Activated T-helper 17 cell treated with anti-CD3 and anti-CD28 coated beads, Interleukin-2, amount 50 U/mL, for 72 hours (primary cell): Measurements from ENCODE around the gene CHAC1. TPM values are rescaled to one million over a fixed set of nuclear protein-coding genes. Genes with fewer than 3 reads are reported as not detected.
A peak's percentile ranks its signal among the peaks of the same experiment; 100 is the strongest.

ENCODE experiments used
- ATAC-seq: fragments of 150-1000 bp; cut with Tn5 transposase; replicated peaks from 2 replicates; pipeline ENCODE4 v1.10.0; 2021; ENCODE audit warnings: mild to moderate bottlenecking, moderate library complexity
- H3K27ac Mint-ChIP-seq: one replicate; pipeline ENCODE4 v1.8.0; 2022; ENCODE audit warnings: mixed read lengths
- H3K27me3 Mint-ChIP-seq: one replicate; pipeline ENCODE4 v1.8.0; 2022; ENCODE audit warnings: mixed read lengths
- H3K36me3 Mint-ChIP-seq: one replicate; pipeline ENCODE4 v1.8.0; 2022; ENCODE audit warnings: low read depth, mild to moderate bottlenecking, mixed read lengths
- H3K4me1 Mint-ChIP-seq: one replicate; pipeline ENCODE4 v1.8.0; 2022; ENCODE audit warnings: mixed read lengths
- H3K4me3 Mint-ChIP-seq: one replicate; pipeline ENCODE4 v1.8.0; 2022; ENCODE audit warnings: mild to moderate bottlenecking, mixed read lengths
- H3K9me3 Mint-ChIP-seq: one replicate; pipeline ENCODE4 v1.8.0; 2022; ENCODE audit warnings: mixed read lengths
- total RNA-seq, 2 donors: library from RNA; stranded (reverse); gene quantifications; one replicate each; pipeline ENCODE4 v1.2.3, GENCODE V29; 2022

The CHAC1 gene
- total RNA-seq, 2 donors from 2014 or later, result 2.4 to 6.8 TPM

DNA sequence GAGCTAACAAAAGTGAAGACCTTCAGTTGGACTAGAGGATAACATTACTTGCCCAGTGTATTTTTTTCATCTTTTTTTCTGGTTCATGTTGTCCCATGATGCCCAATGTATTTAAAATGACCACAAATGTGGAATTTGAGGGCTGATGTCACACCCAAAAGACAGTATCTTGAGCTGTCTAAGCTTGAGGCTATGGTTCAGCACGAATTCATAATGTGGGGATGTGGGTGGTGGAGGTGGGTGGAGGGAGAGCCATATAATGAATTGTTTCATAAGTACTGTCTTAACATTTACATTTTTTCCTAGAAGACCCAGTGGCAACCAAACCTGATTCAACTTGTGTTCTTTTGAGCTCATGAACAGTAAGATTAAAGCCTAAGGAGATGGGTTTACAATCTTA, 37.5 kb downstream of the CHAC1 start:
- Mint-ChIP-seq H3K4me1 (peaks cover 18% of the 10 kb centered on the region), H3K27me3 (no peaks in the 10 kb centered on the region), H3K36me3 (peaks cover 90% of the 10 kb centered on the region), H3K4me3 (peak overlapping the region; percentile 17), H3K27ac (peak overlapping the region; percentile 63), H3K9me3 (no peaks in the 10 kb centered on the region)
- peak; percentile 76 for ATAC-seq

DNA sequence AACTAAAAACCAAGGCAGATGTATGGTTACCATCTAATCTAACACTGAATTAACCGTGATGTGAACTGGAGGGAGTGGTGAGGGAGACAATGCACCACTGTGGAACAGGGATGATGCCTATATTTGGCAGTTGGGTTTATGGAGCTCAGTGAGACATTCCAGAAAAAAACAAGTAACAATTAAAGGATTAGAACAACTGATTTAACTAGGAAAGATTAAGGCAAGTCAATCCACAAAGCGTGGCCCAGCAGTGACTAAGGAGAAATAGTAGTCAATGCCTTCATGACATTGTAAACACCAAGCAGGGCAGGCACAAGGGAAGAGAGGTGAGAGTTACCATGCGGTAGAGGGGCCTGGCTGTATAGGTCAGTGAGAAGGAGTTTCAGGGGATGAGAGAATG, 38.1 kb downstream of the CHAC1 start:
- ATAC-seq, result no peak
- peaks cover 18% of the 10 kb centered on the region for H3K4me1 Mint-ChIP-seq
- no peaks in the 10 kb centered on the region for H3K9me3 Mint-ChIP-seq
- H3K36me3 Mint-ChIP-seq, result peaks cover 90% of the 10 kb centered on the region
- H3K27me3 Mint-ChIP-seq, result no peaks in the 10 kb centered on the region
- H3K27ac Mint-ChIP-seq, result peak overlapping the region; percentile 63
- H3K4me3 Mint-ChIP-seq, result peak overlapping the region; percentile 17

DNA sequence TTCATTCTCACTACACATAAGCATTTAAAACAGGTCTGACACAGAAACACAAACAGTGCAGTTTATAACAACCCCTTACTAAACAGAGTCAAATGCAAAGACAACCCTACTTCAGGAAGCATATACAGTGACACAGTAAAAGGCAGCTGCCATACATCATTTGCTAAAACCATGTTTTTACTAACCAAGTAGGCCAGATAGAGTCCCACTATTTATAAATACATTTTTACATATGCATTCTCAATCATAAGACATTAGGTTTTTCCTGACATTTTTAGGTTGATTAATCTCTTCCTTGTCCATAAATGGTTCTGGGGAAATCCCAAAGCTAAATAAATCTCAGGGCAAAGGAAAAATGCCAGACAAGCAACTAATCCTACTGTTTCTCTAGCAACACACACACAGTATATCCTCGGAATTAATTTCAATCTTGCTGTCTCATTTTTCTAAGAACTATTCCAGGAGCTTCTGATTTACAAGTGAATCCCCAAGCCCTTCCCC, 39.0 kb downstream of the CHAC1 start:
- Mint-ChIP-seq H3K4me1 (peaks cover 18% of the 10 kb centered on the region), H3K27ac (no peak overlapping the region), H3K27me3 (no peaks in the 10 kb centered on the region), H3K9me3 (no peaks in the 10 kb centered on the region), H3K36me3 (peaks cover 90% of the 10 kb centered on the region), H3K4me3 (no peak overlapping the region)
- no peak for ATAC-seq

DNA sequence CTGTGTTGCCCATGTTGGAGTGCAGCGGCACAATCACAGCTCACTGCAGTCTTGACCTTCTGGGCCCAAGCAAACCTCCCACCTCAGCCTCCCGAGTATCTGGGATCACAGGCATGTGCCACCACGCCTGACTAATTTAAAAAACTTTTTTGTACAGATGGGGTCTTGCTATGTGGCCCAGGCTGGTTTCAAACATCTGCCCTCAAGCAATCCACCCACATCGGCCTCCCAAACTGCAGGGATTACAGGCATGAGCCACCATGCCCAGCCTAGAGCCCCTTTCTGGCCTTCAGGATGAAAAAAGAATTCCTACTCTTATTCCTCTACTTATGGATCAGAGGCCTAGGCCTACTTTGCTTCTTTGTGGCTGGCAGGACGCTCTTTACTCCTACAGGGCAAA, 39.6 kb downstream of the CHAC1 start:
- H3K4me3 Mint-ChIP-seq, result no peak overlapping the region
- H3K27me3 Mint-ChIP-seq, result no peaks in the 10 kb centered on the region
- H3K4me1 Mint-ChIP-seq, result peaks cover 18% of the 10 kb centered on the region
- no peak overlapping the region for H3K27ac Mint-ChIP-seq
- H3K9me3 Mint-ChIP-seq, result no peaks in the 10 kb centered on the region
- no peak for ATAC-seq
- peaks cover 90% of the 10 kb centered on the region for H3K36me3 Mint-ChIP-seq

DNA sequence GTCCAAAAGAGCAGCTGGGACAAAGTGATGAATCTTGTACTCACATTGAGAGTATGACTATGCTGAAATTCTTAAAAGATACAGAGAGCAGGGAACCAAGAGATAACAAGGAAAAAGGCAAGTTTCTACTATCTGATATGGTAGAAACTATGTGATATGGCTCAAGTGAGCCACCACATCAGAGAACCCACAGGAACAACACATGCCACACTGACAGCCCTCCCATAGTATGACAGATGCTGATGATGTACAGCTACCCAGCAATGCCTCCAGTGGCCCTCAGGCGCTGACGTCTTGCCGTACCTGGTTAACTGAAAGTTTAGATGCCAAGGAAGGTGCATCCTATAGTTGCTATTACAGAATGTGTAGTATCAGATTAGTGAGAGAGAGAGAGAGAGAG, 42.4 kb downstream of the CHAC1 start:
- H3K27ac Mint-ChIP-seq, result no peak overlapping the region
- ATAC-seq, result peak; percentile 34
- no peaks in the 10 kb centered on the region for H3K27me3 Mint-ChIP-seq
- H3K9me3 Mint-ChIP-seq, result no peaks in the 10 kb centered on the region
- H3K4me1 Mint-ChIP-seq, result peaks cover 7% of the 10 kb centered on the region
- H3K36me3 Mint-ChIP-seq, result peaks cover 94% of the 10 kb centered on the region
- no peak overlapping the region for H3K4me3 Mint-ChIP-seq

DNA sequence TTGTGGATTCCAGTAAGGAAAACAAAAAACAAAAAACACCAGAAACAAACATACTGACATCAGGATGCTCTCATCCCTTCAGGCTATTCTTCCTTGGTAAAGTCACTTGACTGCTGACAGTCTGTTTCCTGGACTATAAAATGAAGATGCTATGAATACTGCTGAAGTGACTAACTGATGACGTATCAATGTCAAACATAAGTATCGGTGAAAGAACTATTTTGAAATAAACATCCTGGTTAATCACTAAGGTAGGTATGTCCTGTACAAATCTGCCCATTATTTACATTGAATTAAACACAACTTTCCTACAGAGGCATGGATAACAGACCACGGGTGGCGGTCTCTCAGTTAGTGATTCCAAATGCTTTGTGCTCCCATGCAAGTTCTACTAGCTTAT, 45.9 kb downstream of the CHAC1 start:
- no peaks in the 10 kb centered on the region for H3K27me3 Mint-ChIP-seq
- H3K27ac Mint-ChIP-seq, result no peak overlapping the region
- no peaks in the 10 kb centered on the region for H3K4me1 Mint-ChIP-seq
- ATAC-seq, result no peak
- H3K36me3 Mint-ChIP-seq, result peaks cover 94% of the 10 kb centered on the region
- H3K4me3 Mint-ChIP-seq, result no peak overlapping the region
- no peaks in the 10 kb centered on the region for H3K9me3 Mint-ChIP-seq

DNA sequence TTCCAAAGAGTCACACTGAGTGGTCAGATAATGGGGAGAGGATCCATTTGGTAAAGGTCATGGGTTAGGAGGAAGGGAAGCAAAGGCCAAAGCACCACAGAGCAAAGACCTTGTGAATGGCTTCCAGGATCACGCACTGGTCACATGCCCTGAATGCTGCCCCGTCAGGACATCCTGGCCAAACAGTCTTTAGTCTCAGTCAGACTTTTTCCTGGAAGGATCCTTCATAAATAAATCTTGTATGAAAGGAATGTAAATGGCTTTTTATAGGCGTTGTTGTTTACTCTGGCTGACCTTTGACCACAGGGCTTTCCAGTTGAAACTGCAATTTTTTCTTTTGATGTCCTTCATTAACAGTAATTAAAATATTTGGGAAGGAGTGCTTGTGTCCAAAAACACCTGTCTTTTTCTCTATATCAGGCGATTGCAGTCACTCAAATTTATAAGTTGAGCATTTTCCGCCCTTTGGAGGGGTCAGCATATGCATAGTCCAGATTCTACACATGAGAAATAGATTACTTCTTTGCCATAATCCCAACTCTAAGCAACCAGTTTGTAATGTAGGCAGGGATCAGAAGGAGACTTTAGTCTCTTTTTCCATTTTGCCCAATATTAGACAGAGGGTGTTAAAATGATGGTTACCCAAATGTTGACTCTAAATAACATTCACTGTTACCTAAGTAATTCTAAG, 48.4 kb downstream of the CHAC1 start:
- H3K4me1 Mint-ChIP-seq, result no peaks in the 10 kb centered on the region
- H3K27me3 Mint-ChIP-seq, result no peaks in the 10 kb centered on the region
- ATAC-seq, result no peak
- no peak overlapping the region for H3K4me3 Mint-ChIP-seq
- no peak overlapping the region for H3K27ac Mint-ChIP-seq
- H3K9me3 Mint-ChIP-seq, result no peaks in the 10 kb centered on the region
- peaks cover 94% of the 10 kb centered on the region for H3K36me3 Mint-ChIP-seq

DNA sequence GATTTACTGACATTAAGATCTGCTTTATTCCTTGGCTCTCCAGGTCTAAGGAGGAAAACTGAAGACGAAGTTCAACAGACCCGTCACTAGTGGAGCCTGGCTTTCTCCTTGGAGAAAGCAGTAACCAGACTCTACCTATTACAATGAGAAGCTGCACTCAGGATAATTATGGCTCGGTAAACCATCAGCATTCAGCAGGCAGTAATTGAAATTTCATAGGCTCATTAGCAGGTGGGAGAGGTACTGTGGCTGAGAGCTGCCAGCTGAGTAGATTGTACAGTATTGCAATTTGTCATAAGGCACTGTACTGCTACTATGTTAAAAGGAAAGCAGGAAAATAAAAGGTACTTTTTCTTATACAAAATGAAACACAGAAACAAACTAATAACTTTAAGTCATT, 51.2 kb downstream of the CHAC1 start:
- Mint-ChIP-seq H3K27me3 (no peaks in the 10 kb centered on the region), H3K36me3 (peaks cover 92% of the 10 kb centered on the region), H3K4me3 (no peak overlapping the region), H3K9me3 (no peaks in the 10 kb centered on the region), H3K4me1 (no peaks in the 10 kb centered on the region), H3K27ac (no peak overlapping the region)
- no peak for ATAC-seq

Other genes with a start within 250 kb of the CHAC1 start
- 10 to 100 TPM; 18.4 to 30.9 TPM for gene RMDN3, start 198.2 kb upstream of the CHAC1 start, total RNA-seq
- 10 to 100 TPM; 46.1 to 50.4 TPM for gene GCHFR, start 189.4 kb upstream of the CHAC1 start, total RNA-seq
- 1 to 10 TPM; 2.4 to 2.7 TPM for gene C15orf62, start 183.5 kb upstream of the CHAC1 start, total RNA-seq
- gene ZFYVE19, start 146.4 kb upstream of the CHAC1 start, total RNA-seq, result 10 to 100 TPM; 35.9 to 38.7 TPM
- gene DNAJC17, start 146.0 kb upstream of the CHAC1 start, total RNA-seq, result 10 to 100 TPM; 30.3 to 34.3 TPM
- not detected for gene PPP1R14D, start 124.8 kb upstream of the CHAC1 start, total RNA-seq
- gene SPINT1, start 109.4 kb upstream of the CHAC1 start, total RNA-seq, result 10 to 100 TPM in 1 of 2 donors, 1 to 10 TPM in 1; 8.4 to 11.7 TPM
- under 1 TPM; 0.24 to 0.45 TPM for gene RHOV, start 79.2 kb upstream of the CHAC1 start, total RNA-seq
- gene VPS18, start 59.0 kb upstream of the CHAC1 start, total RNA-seq, result 10 to 100 TPM in 1 of 2 donors, 1 to 10 TPM in 1; 5.6 to 12.0 TPM
- gene DLL4, start 24.1 kb upstream of the CHAC1 start, total RNA-seq, result not detected
- 10 to 100 TPM; 22.8 to 25.9 TPM for gene INO80, start 162.8 kb downstream of the CHAC1 start, total RNA-seq